Suprapubic skin (tissue), 3 donors: ENCODE measurements around the gene MAP3K15.

Source experiments
- POLR2AphosphoS5 ChIP-seq, 3 donors: sonication (generic); formaldehyde crosslinking; IDR thresholded peaks; one replicate each; pipeline ENCODE4 v1.6.1; 2017; ENCODE audit warnings: antibody characterized with exemption in 3 of 3
- TF ChIP-seq, protein P1 (sequence below), 2 donors: fragments of 200-600 bp in 1 of 2; fragments of 450-650 bp in 1 of 2; sonication (generic) in 1 of 2; IDR thresholded peaks; one replicate each; pipeline ENCODE4 v1.5.1; 2016 to 2019; ENCODE audit warnings: antibody characterized with exemption in 2 of 2, mild to moderate bottlenecking in 1 of 2, moderate library complexity in 1 of 2

- TF ChIP-seq, protein P1, sequence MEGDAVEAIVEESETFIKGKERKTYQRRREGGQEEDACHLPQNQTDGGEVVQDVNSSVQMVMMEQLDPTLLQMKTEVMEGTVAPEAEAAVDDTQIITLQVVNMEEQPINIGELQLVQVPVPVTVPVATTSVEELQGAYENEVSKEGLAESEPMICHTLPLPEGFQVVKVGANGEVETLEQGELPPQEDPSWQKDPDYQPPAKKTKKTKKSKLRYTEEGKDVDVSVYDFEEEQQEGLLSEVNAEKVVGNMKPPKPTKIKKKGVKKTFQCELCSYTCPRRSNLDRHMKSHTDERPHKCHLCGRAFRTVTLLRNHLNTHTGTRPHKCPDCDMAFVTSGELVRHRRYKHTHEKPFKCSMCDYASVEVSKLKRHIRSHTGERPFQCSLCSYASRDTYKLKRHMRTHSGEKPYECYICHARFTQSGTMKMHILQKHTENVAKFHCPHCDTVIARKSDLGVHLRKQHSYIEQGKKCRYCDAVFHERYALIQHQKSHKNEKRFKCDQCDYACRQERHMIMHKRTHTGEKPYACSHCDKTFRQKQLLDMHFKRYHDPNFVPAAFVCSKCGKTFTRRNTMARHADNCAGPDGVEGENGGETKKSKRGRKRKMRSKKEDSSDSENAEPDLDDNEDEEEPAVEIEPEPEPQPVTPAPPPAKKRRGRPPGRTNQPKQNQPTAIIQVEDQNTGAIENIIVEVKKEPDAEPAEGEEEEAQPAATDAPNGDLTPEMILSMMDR (IDR thresholded peaks at IDR 0.05): no peak
- TF ChIP-seq POLR2AphosphoS5 (IDR thresholded peaks at IDR 0.05): no peak
These were observed 167.4 kb downstream of the MAP3K15 start for GRCh38 chrX:19347916-19348315.
